Measurements from ENCODE around the gene FBXO34.

FBXO34 gene

DNA sequence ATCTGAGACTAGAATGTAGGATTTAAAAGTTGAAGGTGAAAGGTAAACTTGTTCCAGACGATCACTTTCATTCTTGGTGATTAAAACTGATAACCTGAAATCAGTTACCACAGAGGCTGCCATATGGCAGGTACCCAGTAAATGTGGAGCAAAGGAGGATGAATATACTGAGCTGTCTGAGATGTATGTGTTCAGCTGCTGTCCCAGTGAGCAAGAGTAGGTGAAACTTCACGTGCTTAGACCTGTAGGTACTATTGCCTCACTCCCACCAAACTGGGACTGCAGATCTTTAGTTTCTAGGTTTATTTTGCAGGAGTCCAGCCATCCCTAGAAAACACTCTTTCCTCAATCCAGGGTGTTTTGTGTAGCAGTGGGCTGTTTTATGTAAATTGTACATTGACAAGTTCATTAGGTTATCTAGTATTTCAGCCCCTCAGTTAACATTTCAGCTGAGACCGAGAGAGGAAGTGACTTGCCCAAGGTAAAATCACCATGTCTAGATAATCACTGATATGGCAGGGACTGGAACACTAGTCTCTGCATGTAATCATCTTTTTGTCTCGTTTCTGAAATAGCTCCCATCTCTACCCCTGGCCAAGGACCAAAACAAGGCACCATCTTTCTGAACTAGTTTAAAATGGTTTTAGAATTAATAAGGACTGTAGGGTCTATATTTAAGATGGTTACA is 77.7 kb downstream of the FBXO34 start:
- H3K4me1 ChIP-seq (ENCODE audit: insufficient read depth, low read length) = peaks cover 12% of the 10 kb centered on the region
- no peaks in the 10 kb centered on the region for H3K9me3 ChIP-seq (ENCODE audit: low read length)
- no peaks in the 10 kb centered on the region for H3K27me3 ChIP-seq (ENCODE audit: insufficient read depth, low read length)
- no peak overlapping the region for H2AFZ ChIP-seq (ENCODE audit: low read depth, low read length)
- H3K36me3 ChIP-seq (ENCODE audit: insufficient read depth, low read length) = peaks cover 25% of the 10 kb centered on the region
- H3K4me3 ChIP-seq (ENCODE audit: low read length) = no peak overlapping the region

DNA sequence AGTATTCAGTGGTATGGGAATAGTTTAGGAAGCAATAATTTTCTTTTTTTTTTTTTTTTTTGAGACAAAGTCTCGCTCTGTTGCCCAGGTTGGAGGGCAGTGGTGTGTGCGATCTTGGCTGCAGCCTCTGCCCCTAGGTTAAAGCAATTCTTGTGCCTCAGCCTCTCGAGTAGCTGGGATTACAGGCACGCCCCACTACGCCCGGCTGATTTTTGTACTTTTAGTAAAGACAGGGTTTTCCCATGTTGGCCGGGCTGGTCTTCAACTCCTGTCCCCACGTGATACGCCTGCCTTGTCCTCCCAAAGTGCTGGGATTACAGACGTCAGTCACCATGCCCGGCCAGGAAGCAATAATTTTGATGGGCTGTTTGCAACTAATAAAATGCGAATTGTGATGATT is 78.3 kb downstream of the FBXO34 start:
- peaks cover 25% of the 10 kb centered on the region for H3K36me3 ChIP-seq (ENCODE audit: insufficient read depth, low read length)
- H2AFZ ChIP-seq (ENCODE audit: low read depth, low read length) = no peak overlapping the region
- H3K27me3 ChIP-seq (ENCODE audit: insufficient read depth, low read length) = no peaks in the 10 kb centered on the region
- no peak overlapping the region for H3K4me3 ChIP-seq (ENCODE audit: low read length)
- no peaks in the 10 kb centered on the region for H3K9me3 ChIP-seq (ENCODE audit: low read length)
- H3K4me1 ChIP-seq (ENCODE audit: insufficient read depth, low read length) = peaks cover 12% of the 10 kb centered on the region

DNA sequence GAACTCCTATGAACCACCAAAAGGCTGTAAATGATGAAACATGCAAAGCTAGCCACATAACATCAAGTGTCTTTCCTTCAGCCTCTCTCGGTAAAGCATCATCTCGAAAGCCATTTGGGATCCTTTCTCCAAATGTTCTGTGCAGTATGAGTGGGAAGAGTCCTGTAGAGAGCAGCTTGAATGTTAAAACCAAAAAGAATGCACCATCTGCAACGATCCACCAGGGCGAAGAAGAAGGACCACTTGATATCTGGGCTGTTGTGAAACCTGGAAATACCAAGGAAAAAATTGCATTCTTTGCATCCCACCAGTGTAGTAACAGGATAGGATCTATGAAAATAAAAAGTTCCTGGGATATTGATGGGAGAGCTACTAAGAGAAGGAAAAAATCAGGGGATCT is 79.2 kb downstream of the FBXO34 start:
- H3K4me1 ChIP-seq (ENCODE audit: insufficient read depth, low read length) = peaks cover 12% of the 10 kb centered on the region
- H2AFZ ChIP-seq (ENCODE audit: low read depth, low read length) = no peak overlapping the region
- H3K9me3 ChIP-seq (ENCODE audit: low read length) = no peaks in the 10 kb centered on the region
- no peak overlapping the region for H3K4me3 ChIP-seq (ENCODE audit: low read length)
- peaks cover 28% of the 10 kb centered on the region for H3K36me3 ChIP-seq (ENCODE audit: insufficient read depth, low read length)
- no peaks in the 10 kb centered on the region for H3K27me3 ChIP-seq (ENCODE audit: insufficient read depth, low read length)

DNA sequence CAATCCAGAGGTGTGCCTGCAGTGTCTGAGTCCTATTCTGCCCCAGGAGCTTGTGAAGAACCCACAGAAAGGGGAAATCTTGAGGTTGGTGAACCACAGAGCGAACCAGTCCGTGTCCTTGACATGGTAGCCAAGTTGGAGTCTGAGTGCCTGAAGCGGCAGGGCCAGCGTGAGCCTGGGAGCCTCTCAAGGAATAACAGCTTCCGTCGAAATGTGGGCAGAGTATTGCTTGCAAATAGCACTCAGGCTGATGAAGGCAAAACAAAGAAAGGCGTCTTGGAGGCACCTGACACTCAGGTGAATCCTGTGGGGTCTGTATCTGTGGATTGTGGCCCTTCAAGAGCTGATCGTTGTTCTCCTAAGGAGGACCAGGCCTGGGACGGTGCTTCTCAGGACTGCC is 79.9 kb downstream of the FBXO34 start:
- peaks cover 28% of the 10 kb centered on the region for H3K36me3 ChIP-seq (ENCODE audit: insufficient read depth, low read length)

DNA sequence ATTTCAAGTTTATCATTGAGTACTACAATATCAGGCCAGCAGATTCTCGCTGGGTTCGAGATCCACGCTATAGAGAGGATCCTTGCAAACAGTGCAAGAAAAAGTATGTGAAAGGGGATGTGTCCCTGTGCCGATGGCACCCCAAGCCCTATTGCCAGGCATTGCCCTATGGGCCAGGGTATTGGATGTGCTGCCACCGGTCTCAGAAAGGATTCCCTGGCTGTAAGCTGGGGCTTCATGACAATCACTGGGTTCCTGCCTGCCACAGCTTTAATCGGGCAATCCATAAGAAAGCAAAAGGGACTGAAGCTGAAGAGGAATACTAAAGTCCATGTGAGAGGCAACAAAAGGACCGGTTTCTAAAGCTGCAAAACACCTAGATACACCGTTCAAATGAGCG is 81.0 kb downstream of the FBXO34 start:
- Histone ChIP-seq H2AFZ (ENCODE audit: low read depth, low read length) (no peak overlapping the region), H3K4me1 (ENCODE audit: insufficient read depth, low read length) (peaks cover 3% of the 10 kb centered on the region), H3K9me3 (ENCODE audit: low read length) (no peaks in the 10 kb centered on the region), H3K4me3 (ENCODE audit: low read length) (no peak overlapping the region), H3K27me3 (ENCODE audit: insufficient read depth, low read length) (no peaks in the 10 kb centered on the region), H3K36me3 (ENCODE audit: insufficient read depth, low read length) (peaks cover 28% of the 10 kb centered on the region)

More for the DNA sequence above, 79.9 kb downstream of the FBXO34 start:
- H3K4me1 ChIP-seq (ENCODE audit: insufficient read depth, low read length) = peaks cover 12% of the 10 kb centered on the region
- no peaks in the 10 kb centered on the region for H3K27me3 ChIP-seq (ENCODE audit: insufficient read depth, low read length)
- H3K9me3 ChIP-seq (ENCODE audit: low read length) = no peaks in the 10 kb centered on the region
- H2AFZ ChIP-seq (ENCODE audit: low read depth, low read length) = no peak overlapping the region
- no peak overlapping the region for H3K4me3 ChIP-seq (ENCODE audit: low read length)

DNA sequence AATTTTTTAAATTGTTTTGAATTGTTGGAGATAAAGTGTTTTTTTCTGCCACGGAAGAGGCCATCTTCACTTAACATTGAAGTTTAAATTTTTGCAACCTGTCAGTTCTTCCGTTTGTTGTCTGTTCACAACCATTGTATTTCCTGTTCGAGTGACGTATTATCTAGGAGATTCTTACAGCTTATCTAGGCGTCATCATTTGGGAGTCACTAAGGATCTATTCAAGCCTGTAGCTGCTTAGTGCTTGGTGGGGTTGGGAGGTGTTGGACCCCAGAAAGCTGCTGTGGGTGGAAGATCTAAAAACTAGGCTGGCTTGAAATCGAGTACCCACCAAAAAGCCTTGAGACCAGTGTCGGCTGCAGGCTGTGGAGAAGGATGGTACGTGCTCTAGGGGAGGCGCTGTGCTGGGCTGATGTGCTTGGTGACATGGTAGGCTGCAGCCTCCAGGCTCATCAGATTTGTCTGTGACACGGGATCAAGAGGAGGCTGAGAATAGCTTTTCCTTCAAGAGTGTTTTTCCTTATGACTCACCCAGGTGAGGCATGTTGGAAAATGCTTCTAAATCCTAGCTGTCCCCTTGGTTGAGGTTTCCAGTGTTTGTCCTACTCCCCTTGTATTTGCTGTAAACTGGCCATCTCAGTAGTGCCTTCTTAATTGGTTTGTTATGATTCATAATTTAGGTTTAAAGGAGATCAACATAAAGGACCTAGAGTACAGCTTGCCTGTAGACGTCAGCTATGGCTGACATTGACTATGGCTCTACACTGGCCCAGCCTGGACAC is 82.7 kb downstream of the FBXO34 start:
- Histone ChIP-seq H3K36me3 (ENCODE audit: insufficient read depth, low read length) (peaks cover 28% of the 10 kb centered on the region), H3K9me3 (ENCODE audit: low read length) (no peaks in the 10 kb centered on the region), H3K27me3 (ENCODE audit: insufficient read depth, low read length) (no peaks in the 10 kb centered on the region), H2AFZ (ENCODE audit: low read depth, low read length) (no peak overlapping the region), H3K4me3 (ENCODE audit: low read length) (no peak overlapping the region), H3K4me1 (ENCODE audit: insufficient read depth, low read length) (no peaks in the 10 kb centered on the region)

DNA sequence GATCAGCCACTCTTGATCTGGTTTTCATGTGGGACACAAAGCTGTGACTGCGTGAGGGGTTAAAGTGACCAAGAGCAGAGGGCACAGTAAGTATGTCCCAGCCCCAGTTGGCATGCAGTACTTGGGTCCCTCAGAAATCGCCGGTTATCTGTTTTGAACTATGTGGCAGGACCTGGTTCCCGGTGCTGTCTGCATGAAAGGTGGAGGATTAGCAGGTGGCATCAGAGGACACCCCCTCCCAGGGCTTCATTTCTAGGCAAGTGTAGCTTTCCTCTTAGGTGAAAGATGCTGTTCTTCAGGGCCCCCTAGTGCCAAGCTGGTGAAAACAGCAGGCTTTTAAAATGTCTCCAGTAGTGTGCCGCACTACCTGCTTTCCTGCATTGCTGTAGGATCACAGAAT is 83.3 kb downstream of the FBXO34 start:
- no peaks in the 10 kb centered on the region for H3K27me3 ChIP-seq (ENCODE audit: insufficient read depth, low read length)
- no peaks in the 10 kb centered on the region for H3K9me3 ChIP-seq (ENCODE audit: low read length)
- H3K4me1 ChIP-seq (ENCODE audit: insufficient read depth, low read length) = no peaks in the 10 kb centered on the region
- H2AFZ ChIP-seq (ENCODE audit: low read depth, low read length) = no peak overlapping the region
- H3K4me3 ChIP-seq (ENCODE audit: low read length) = no peak overlapping the region
- peaks cover 28% of the 10 kb centered on the region for H3K36me3 ChIP-seq (ENCODE audit: insufficient read depth, low read length)

DNA sequence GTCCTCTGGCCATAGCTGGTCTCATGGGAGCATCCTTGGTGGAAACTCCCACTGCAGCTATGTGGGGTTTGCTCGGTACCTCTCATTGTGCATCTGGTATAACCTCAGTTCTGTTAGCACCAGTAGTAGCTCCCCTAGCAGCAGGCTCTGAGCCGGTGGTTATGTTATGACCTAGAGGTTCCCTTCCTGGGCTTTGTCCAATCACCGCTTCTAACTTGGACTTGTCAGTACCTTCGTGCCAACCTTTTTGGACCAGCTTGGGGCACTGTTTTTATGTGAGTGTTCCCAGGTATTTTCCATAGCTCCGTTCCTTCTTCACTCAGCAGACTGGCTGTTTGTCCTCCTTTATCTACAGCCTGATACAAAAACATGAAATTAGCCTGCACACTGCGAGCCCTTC is 84.7 kb downstream of the FBXO34 start:
- Histone ChIP-seq H3K4me1 (ENCODE audit: insufficient read depth, low read length) (no peaks in the 10 kb centered on the region), H3K27me3 (ENCODE audit: insufficient read depth, low read length) (no peaks in the 10 kb centered on the region), H3K9me3 (ENCODE audit: low read length) (no peaks in the 10 kb centered on the region), H3K4me3 (ENCODE audit: low read length) (no peak overlapping the region), H3K36me3 (ENCODE audit: insufficient read depth, low read length) (peaks cover 21% of the 10 kb centered on the region), H2AFZ (ENCODE audit: low read depth, low read length) (no peak overlapping the region)

DNA sequence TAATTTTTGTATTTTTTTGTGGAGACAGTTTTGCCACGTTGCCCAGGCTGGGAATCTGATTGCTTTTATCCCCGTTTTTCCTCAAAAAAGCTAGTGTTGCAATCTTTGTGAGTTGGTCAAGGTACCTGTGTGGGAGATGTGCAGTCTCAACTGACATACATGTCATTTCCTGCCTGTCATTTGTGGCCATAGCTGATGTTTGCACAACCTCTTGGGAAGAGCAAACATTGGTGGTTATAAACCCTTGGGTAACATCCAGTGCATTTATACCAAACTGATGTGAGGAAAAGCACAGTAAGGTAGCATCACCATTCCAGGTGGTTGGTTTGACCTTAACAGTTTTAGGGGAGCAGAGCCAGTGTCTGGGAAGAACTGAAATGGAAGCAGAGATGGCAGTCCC is 85.7 kb downstream of the FBXO34 start:
- Histone ChIP-seq H3K9me3 (ENCODE audit: low read length) (no peaks in the 10 kb centered on the region), H3K36me3 (ENCODE audit: insufficient read depth, low read length) (peaks cover 11% of the 10 kb centered on the region), H3K27me3 (ENCODE audit: insufficient read depth, low read length) (no peaks in the 10 kb centered on the region), H3K4me3 (ENCODE audit: low read length) (no peak overlapping the region), H3K4me1 (ENCODE audit: insufficient read depth, low read length) (no peaks in the 10 kb centered on the region), H2AFZ (ENCODE audit: low read depth, low read length) (no peak overlapping the region)

DNA sequence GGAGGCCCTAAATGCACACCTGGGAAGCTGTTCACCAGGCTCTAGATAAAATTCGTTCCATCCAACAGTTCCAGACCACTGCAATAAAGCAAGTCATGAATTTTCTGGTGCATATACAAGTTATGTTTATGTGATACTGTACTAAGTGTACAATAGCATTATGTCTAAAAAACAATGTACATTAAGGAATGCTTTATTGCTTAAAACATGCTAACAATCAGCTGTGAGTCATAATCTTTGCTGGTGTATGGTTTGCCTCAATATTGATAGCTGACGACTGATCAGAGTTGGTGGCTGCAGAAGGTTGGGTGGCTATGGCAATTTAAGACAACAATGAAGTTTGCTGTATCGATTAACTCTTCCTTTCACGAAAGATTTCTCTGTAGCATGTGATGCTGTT is 88.1 kb downstream of the FBXO34 start:
- Histone ChIP-seq H3K27me3 (ENCODE audit: insufficient read depth, low read length) (no peaks in the 10 kb centered on the region), H3K36me3 (ENCODE audit: insufficient read depth, low read length) (peaks cover 3% of the 10 kb centered on the region), H3K4me1 (ENCODE audit: insufficient read depth, low read length) (no peaks in the 10 kb centered on the region), H2AFZ (ENCODE audit: low read depth, low read length) (no peak overlapping the region), H3K9me3 (ENCODE audit: low read length) (no peaks in the 10 kb centered on the region), H3K4me3 (ENCODE audit: low read length) (no peak overlapping the region)

DNA sequence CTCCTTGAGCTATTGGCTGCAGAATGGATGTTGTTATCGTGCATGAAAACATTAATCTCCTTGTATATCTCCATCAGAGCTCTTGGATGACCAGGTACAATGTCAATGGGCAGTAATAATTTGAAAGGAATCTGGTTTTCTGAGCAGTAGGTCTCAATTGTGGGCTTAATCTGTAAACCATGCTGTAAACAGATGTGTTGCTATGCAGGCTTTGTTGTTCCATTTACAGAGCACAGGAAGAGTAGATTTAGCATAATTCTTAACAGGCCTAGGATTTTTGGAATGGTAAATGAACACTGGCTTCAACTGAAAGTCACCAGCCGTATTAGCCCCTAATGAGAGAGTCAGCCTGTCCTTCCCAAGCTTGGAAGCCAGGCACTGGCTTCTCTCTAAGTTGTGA is 90.0 kb downstream of the FBXO34 start:
- Histone ChIP-seq H3K4me1 (ENCODE audit: insufficient read depth, low read length) (no peaks in the 10 kb centered on the region), H2AFZ (ENCODE audit: low read depth, low read length) (no peak overlapping the region), H3K36me3 (ENCODE audit: insufficient read depth, low read length) (peaks cover 7% of the 10 kb centered on the region), H3K4me3 (ENCODE audit: low read length) (no peak overlapping the region), H3K27me3 (ENCODE audit: insufficient read depth, low read length) (no peaks in the 10 kb centered on the region), H3K9me3 (ENCODE audit: low read length) (no peaks in the 10 kb centered on the region)

DNA sequence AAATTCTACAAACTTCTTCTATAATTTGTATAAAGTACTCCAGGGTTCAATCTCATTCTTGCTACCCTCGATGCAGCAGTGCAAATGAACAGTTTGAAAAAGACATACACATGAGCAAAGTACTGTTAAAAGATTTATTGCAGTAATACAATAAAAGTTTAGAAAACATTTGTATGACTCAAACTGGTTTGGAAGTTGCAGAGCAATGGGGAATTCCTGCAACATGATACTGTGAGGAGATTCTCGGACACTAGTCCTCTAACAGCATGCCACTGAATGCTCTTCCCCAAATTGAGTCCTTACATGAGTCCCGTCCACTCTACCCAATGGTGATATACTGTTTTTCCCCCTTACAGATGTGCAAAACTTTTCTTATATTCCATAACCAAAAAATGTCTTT is 95.0 kb downstream of the FBXO34 start:
- Histone ChIP-seq H3K9me3 (ENCODE audit: low read length) (no peaks in the 10 kb centered on the region), H3K4me3 (ENCODE audit: low read length) (no peak overlapping the region), H3K4me1 (ENCODE audit: insufficient read depth, low read length) (no peaks in the 10 kb centered on the region), H3K36me3 (ENCODE audit: insufficient read depth, low read length) (peaks cover 38% of the 10 kb centered on the region), H2AFZ (ENCODE audit: low read depth, low read length) (no peak overlapping the region), H3K27me3 (ENCODE audit: insufficient read depth, low read length) (no peaks in the 10 kb centered on the region)

DNA sequence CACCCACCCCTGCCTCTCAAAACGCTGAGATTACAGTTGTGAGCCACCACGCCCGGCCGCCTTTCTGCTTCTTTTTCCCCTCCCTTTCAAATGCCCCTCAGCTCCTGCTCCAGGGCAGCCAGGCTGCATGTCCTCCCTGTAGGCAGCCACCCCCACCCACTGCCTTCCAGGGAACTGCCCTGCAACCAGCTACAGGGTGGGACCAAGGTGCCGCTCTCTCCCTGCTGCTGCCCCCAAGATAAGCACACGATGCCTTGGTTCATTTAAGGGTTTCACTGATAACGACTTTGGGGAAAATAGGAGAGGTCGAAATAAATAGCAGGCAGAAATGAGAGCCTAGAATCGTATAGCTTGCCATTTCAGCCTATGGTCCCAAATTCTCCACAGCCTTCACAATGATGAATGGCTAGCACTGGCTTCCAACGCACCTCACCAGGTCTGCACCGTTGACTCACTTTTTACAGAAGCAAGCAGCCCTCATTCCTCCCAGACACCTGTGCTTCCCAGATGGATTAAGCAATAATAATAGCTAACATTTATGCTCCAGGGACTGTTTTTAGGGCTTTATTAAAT is 99.7 kb downstream of the FBXO34 start:
- Histone ChIP-seq H3K4me1 (ENCODE audit: insufficient read depth, low read length) (no peaks in the 10 kb centered on the region), H3K36me3 (ENCODE audit: insufficient read depth, low read length) (peaks cover 48% of the 10 kb centered on the region), H3K27me3 (ENCODE audit: insufficient read depth, low read length) (no peaks in the 10 kb centered on the region), H3K4me3 (ENCODE audit: low read length) (no peak overlapping the region), H3K9me3 (ENCODE audit: low read length) (no peaks in the 10 kb centered on the region), H2AFZ (ENCODE audit: low read depth, low read length) (no peak overlapping the region)

All from neuron (in vitro differentiated cells).